Activated CD4-positive, alpha-beta T cell treated with anti-CD3 and anti-CD28 coated beads, Interleukin-2, Interleukin-6, amounts not matched to agents 100 ng/mL and 50 ng/mL, durations not matched to agents 16 hours and 8 hours (primary cell): Measurements from ENCODE around the gene NFIA.

Experiments used
- DNase-seq: peaks from one replicate; pipeline ENCODE4 v3.0.0-alpha.2; 2020

NFIA gene

DNA sequence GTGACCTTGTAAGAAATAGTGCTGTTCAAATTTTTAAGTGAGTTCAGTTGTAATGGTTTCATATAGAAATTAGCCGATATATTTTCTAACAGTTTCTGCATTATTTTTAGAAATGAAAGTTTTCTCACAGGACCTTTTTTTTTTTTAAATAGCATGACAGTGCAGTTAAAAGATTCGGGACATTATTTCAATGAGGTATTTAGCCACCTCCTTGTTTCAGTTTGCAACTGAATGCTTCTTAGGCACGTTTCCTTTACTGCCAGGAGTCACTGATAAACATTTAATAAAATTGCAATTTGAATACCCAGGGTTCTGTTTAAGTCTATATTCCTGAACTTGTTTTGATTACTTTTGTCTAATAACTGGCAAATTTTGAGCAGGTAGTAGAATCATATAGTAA, 337.9 kb downstream of the NFIA start:
- no peak for DNase-seq

DNA sequence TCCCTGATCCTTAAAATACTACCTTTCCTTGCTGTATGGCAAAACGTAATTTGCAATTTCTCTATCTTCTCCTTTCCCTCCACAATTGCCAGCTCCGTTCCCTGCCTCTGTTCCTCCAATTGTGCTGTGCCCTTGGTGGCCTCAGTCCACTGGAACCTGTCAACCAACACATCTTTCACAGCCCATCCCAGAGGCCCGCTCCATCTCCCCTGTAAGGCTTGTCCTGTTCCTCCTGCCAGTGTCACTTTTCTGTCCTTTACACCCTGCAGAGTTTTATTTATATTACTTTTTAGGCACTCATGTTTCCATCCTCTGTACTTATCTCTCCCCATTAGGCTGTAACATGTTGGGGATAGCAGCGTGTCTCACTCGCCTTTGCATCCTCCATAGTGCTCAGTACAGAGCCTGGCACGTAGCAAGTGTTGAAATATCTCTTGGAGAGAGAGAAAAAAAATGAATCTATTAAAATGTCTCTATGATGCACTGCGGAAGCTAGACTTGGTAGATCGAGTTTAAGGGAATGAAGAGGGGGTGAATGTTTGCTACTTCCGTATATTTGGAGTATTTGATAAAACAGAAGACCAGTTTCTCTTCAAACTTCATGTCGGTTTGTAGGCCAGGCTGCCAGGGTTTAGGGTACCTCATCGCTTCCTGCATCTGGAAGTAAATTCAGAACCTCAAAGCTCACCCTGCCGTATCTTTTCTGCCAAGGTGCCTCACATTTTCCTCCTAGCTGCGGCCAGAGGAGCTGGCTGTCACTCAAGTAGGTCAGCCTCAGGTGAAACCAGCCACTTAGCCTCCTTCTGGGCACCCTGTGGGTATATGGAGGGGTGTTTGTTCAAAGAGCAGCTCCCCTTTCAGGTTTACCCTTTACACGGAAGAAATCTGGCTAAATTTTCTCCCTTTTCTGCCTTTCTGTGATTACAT, 338.8 kb downstream of the NFIA start:
- no peak for DNase-seq

DNA sequence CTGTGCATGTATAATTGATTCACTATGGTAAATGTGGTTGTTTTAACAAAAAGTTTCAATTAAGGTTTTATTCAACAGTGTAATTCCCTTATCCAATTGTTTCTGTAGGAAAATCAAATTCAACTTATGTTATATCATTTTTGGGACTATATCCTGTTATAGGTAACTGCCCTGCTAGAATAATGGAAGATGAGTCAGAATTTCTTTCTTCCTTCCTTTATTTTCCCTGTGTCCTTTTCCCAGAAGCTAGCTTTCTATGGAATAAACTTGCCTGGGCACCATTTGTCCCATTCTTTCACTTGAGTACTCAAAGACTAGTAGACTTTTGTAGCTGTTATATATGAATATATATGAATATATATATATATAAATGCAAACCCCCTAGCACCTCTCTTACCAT, 341.3 kb downstream of the NFIA start:
- no peak for DNase-seq

DNA sequence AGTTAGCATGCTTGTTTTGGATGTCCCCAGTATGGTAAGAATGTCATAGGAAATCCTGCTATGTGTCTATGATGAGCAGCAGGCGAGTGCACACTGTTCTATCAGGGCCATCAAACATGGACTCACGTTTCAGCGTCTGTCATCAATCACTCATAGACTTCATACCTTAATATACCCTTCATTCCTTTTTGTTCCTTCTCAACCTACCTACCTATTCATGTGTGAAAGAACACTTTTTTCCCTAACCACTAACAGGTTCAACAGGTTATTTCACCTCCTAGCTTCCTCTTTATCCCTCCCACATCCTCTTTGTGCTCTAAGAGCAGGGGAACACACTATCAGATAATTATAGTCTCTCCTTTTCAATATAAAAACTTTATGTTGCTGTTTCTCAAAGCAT, 342.0 kb downstream of the NFIA start:
- DNase-seq, result no peak

DNA sequence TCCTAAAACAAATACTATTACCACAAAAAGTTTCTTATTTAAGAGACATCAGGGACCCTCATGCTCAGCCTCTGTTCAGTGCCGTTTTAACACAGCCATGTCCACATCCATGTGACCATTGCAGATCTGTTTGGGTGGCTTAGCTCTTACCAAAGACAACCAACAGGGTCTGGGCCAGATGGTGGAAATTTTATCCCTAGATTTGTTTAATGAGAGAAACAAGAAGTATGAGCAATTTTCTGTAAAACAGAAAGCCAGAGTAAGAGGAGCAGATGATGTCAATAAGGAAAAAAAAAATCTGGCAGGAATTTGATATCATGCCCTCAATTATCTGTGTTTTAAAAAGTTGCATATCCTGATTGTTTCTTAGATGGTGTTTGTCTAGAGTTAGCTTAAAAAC, 342.7 kb downstream of the NFIA start:
- no peak for DNase-seq

DNA sequence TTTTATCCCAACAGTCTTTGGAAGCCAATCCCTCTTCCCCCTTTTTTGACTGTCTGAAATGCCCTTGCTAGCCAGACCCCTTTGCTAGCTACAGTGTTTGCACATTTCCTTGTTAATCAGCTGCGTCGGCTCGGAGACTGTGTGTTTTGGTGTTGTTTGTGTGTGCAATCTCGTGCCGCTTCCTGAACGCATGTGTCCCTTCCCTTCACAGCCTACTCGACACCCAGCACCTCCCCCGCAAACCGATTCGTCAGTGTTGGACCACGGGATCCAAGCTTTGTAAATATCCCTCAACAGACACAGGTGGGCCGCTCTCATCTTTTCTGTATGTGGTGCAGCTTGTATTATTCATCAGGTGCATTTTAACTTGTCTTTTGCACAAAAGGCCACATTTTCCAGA, 343.9 kb downstream of the NFIA start:
- no peak for DNase-seq

DNA sequence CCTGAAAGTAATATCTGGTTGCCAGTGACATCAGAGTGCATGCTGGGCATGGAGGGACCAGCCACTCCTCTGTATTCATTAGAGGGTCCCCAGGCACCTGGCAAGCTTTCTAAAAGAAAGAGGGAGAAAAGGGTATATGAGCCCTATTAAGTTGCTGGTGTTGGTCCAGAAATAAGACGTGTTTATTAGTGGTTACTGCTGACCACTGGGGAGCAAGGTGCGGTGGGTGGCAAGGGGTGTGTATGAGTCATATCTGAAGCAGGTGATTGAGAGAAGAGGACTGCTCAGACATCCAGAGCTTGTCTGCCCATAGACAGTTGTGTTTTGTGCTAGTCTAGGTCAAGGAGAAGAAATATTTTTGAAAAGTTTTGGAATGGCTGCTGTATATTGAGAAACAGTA, 344.5 kb downstream of the NFIA start:
- no peak for DNase-seq

DNA sequence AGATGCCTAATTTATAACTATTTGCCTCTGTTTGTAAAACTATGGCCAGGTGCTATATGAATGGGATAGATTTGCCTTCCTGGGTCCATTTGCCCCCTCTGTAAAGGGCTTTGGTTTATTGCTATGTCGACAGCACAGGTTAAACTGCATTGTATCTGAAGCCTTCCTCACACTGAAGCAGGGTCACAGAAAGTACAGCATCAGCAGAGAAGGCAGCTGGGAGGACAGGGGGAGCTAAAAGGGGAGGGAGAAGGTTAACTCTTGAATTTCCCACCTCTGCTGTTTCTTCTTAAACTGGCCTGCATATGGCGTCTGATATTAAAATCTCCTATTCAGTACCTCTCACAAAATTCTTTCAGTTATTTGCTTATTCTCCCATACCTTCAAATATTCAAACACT, 345.1 kb downstream of the NFIA start:
- DNase-seq, result no peak

DNA sequence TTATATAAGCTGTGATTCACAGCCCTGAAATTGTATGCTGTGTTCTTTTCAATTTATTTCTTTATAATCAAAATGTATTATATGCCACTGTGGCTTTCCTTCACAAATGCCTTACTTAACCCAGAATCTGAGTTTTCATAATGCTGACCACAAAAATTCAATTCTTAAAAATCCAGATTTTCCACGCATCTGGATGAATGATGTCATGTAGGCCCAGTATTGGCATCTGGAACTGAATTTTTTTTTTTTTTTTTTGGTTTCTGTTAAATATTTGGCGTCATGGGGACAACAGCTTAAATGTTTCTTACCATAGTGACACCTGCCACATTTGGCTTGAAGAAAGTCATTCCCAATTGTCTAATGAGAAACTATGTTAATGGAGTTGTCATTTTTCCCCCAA, 345.8 kb downstream of the NFIA start:
- no peak for DNase-seq

DNA sequence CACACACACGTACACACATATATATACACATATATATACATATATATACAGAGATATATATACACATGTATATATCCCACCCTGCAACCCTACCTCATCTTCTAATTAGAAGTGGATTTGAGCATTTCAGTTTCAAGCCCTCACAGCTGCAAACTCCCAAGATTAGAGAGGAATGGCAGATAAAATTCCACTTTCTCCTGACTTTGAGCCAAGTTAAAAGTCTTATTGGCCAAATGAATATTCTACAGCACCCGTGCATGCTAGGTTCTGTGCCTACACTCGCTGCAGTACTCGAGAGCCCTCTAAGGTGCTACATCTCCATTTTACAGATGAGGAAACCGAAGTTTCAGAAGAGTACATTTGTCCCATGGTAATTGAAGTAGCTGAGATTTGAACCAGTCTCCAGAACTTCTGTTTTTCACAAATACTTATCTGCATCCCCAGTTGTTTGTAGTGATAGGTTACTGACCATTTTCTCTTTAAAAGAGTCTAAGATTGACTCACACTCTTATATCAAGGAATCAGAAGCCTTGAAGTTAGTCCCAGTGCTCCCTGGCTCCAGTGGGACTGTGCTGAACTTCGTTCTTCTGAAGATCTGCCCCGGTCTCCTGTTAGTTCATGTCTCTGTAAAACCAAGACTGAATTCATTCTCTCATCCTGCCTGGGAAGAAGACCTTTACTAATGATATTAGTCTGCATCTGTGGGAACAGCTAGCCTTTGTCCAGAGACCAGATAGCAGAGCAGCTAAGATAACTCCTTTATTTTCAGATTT, 350.4 kb downstream of the NFIA start:
- no peak for DNase-seq

DNA sequence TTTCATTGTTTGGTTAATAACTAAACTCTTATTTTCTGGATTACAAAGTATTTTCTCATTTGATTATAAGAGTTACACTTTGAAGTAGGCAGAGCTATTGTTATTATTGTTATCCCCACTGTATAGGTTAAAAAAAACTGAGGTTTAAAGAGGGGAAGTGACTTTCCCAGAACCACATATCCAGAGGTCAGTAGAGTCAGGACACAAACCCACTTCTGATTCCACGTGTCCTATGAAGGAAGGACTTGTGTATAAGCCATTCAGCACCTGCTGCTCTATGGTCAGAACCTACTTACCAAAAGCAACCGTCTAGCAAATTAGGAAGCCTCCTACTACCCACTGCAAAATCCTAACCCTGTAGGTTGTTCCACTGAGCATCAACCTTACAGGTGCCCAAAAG, 351.3 kb downstream of the NFIA start:
- DNase-seq, result no peak

DNA sequence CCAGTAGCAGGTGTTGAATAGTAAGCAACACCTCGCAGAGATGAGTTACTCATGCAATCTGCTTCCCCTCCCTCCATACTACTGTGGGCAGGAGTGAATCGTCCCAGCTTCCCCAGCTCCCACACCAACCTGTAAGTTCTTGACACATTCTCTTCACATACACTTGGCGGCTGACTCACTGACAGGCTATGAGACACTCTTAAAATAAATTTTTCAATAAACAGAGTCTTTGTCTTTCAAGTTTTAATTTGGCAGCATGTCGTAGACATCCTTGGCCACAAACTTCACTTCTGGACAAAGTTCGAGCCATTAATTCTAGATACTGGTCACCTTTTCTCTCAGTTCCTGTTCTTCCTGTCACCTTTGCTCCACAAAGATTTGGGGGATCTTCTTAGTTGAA, 351.9 kb downstream of the NFIA start:
- no peak for DNase-seq

DNA sequence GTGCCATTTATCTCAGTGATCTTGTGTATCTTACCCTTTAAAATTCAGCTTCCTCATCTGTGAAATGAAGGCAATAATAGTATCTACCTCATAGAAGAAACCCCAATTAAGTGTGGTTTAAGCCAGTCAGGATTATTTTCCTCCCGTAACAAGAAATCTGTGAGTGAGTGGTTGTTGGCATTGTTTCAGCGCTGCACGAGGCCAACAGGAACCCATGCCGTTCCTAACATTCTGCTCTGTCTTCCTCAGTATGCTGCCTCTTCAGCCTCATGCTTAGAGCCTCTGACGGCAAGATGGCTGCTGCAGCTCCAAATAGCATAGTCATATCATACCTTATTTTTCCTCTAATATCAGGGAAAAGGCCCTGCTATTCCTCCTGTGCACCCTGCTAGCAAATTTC, 352.9 kb downstream of the NFIA start:
- no peak for DNase-seq

DNA sequence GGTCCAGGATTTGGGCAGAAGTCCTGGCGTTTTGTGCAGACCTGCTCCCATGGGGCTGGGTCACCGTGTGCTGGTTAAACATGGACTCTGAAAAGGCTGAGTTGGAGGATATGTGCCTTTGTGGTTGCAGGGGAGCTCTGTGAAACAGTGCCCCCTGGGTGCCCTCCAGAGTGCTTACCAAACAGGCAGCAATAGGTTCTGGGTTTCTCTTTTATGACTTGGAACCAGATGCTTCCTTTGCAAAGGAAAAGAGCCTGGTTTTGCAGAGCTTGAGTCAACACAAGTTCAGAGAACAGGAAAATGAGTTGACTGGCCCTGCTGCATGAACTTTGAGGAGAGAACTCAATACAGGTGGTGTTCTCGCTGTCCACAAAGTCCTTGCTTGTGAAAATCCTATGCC, 353.7 kb downstream of the NFIA start:
- DNase-seq, result peak; percentile 2

DNA sequence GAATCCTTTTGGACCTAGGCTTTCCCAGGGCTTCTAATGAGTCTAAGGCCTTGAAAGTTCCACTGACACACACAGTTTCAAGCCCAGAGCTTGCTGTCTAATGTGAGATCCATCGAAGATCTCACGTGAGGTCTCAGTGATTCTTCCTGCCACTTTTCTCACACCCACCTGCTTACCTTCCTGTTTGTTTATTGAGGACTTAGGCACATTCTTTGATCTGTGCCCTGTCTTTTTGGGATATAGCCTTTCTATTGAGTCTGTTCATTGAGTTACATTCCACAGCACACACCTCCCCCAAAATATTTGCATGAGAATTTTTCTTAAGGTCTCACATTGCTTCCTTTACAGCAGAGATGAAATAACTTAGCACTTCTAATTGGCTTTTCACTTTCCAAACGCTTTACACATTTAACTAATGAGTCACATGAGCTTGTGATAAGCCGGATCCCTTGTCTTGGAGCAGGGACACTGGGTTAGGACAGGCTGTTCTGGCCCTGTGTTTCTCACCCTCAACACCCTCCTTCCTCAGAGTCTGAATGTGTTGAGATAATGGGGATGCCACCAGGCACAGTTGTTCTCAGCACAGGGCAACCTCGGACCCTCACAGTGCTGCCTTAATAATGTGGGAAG, 354.2 kb downstream of the NFIA start:
- DNase-seq, result no peak

DNA sequence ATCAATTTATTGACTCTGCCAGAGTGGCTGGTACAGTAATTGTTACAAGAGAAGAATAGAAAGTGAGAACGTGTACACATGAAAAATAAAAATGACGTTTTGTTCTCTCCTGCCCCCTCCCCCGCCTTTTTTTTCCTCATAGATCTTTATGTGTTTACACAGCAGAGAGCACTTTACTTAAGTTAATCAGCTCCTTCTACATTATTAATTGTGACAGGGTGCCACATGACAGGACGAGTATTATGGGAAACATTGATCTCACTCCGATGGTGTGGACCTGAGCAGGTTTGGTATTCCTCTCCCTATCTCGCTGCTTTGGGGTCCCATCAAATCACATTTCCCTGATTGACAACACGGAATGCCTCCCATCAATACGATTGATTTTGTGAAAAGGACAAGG, 356.9 kb downstream of the NFIA start:
- no peak for DNase-seq

DNA sequence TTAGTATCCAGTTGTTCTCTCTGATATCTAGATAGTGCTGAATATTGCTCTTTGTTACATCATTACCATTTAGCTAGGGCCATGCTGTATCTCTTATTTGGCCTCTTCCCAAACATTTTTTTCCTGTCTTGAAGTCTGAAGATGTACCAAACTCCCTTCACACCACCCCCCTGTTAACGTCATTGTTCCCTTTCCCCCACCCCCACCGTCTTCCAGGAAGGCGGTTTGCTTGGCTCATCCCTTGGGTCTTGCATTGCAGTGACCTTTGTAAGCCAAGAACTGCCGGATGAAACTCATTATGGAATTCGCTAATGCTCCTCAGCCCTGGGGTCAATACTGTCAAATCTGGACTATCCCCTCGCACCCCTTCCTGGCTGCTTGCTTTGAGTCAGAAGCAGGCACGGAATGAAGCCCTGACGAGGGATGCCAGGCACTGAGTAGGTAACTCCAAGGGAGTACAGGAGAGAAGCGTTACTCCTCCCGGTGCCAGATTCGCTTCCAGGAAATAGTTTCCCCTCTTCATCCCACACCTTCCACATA, 359.4 kb downstream of the NFIA start:
- DNase-seq, result no peak

DNA sequence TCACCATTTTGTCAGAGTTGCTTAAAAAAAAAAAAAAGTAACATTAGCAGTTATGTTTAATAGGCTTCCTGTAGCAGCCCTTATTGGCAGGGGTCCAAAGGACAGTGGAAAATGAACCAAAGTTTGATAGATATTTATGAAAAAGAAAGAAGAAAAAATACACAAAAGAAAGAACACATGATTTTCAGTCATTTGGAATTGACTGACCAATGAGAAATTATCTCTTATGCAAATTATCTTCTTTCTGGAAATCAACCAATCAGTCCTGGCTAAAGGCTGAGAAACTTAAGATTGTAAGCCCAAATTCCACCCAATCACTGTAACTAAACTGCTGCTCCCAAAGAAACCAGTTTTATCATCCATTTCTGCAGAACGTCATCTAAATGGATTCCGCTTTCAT, 360.2 kb downstream of the NFIA start:
- DNase-seq, result no peak

DNA sequence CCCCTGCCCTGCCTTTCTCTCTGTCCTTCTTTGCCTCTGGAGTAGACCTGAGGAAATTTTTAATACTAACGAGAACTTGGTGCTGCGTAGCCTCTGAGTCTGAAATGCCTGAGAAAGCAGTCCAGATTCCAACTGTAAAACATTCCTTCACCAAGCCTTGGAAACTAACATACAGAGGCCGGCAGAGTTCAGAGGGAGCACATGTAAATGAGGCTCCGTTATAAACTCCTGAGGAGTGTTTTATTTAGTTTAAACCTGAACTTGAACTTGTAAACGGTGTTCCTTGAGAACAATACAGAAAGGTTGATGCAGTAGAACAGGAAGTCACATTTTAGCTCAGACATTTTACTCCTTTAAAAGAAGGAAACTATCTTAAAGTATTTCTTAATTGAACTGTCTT, 361.9 kb downstream of the NFIA start:
- DNase-seq, result no peak

DNA sequence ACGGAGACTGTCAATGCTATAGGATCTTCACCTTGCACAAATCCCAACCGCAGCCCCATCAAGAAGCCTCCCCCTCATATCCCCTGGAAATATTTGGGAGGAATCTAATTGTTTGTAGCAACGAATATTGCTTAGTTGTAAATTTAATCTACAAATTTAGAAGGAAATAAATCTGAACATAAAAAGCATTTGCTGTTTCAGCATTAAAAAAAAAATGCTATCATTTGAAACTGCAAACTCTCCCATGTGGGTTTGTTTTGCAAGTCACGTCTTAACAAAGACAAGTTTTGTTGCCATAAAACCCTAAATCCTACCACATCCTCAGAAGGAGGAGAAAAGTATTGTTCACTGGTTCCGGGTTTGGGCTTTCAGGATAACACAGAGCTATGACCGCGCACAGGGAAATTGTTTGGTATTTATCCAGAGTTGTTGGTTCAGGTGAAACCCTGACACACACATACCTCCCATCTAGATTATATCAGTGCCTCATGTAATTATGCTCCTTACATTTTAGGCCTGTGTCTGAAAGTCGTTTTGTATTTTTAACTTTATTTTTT, 363.0 kb downstream of the NFIA start:
- DNase-seq, result no peak

DNA sequence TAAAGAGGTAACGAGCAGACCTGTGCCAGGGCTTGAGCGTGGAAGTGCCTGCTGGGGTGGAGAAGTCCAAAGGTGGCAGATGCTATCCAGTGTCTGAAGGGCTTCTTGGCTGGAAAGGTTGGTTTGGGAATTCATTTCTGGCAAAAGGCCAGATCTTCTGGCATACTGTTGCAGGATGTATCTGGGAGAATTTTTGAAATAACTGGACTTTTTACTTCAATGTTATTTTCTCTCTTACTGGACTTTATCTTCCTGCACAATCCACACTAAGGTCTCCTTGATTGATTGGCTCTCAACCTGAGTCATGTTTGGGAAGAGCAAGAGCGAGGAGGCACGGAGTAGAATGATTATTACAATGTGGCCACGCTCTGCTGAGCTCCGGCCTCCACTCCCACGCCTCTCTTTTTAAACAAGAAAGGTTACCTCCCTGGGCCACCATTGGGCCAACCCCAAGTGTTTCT, 364.2 kb downstream of the NFIA start:
- no peak for DNase-seq

DNA sequence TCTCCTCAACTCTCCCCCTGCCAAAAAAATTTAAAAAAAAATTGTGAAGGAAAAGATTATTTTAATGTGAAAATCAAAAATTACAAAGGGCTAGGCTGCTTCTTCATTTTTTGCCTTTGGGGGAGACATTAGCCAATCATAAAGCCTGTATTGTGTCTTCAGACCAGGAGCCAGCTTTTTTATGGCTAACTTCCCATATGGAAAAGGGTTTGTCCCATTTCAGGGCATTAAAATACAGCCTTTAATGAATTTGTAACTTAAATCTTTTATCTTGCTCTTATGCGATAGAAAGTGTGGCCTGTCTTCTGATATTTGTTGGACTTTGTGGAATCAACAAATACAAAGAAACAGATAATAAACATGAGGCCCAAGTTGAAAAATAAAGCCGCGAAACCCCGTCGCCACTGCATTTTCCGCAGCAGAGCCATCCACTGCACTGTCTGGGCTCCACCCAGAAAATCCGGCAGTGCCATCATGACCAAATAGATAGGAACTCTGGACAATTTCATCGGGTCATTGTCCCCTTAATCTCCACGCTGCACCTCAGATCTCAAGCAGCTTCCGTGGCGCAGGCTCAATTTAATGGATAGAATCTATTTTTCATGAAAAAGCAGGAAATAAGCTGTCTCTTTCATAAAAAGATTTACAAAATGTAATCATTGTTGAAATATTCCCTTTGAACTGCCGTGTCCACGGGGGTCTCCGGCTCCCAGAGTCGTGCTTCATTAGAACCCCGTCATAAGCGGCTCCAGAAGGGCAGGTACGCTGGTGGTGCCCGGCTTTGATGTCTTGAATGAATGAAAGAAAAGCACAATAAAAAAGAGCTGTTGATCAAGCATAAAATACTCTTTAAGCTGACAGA, 365.0 kb downstream of the NFIA start:
- no peak for DNase-seq
